ENCODE results near the gene DDR1.
"Not testable (repeated sequence)": the region's sequence is repeated elsewhere in the genome, so short reads cannot be mapped to it uniquely, and the experiment has no call there.

Gene DDR1

GRCh38 chr6:30854285-30855040 lies 29.9 kb upstream of the DDR1 start:
- no peak for DNase-seq (ENCODE audit: low read depth)

- DNase-seq (ENCODE audit: low read depth): no peak
Measured at GRCh38 chr6:30855429-30856075, 28.8 kb upstream of the DDR1 start.

- no peak for DNase-seq (ENCODE audit: low read depth)
Measured at GRCh38 chr6:30857112-30857511, 27.2 kb upstream of the DDR1 start.

GRCh38 chr6:30857549-30857948 lies 26.8 kb upstream of the DDR1 start:
- DNase-seq (ENCODE audit: low read depth): no peak

GRCh38 chr6:30859726-30860125 lies 24.6 kb upstream of the DDR1 start:
- not testable (repeated sequence) for DNase-seq (ENCODE audit: low read depth)

- DNase-seq (ENCODE audit: low read depth): no peak
Measured at GRCh38 chr6:30861257-30862048, 22.9 kb upstream of the DDR1 start.

GRCh38 chr6:30862156-30862875 lies 22.0 kb upstream of the DDR1 start:
- peak; percentile 88 for DNase-seq (ENCODE audit: low read depth)

- DNase-seq (ENCODE audit: low read depth): no peak
Measured at GRCh38 chr6:30864325-30864724, 20.0 kb upstream of the DDR1 start.

GRCh38 chr6:30869241-30869749 lies 15.0 kb upstream of the DDR1 start:
- peak; percentile 78 for DNase-seq (ENCODE audit: low read depth)

GRCh38 chr6:30870546-30870945 lies 13.8 kb upstream of the DDR1 start:
- DNase-seq (ENCODE audit: low read depth): no peak

- DNase-seq (ENCODE audit: low read depth): no peak
Measured at GRCh38 chr6:30871592-30872183, 12.6 kb upstream of the DDR1 start.

- no peak for DNase-seq (ENCODE audit: low read depth)
Measured at GRCh38 chr6:30873137-30873640, 11.1 kb upstream of the DDR1 start.

GRCh38 chr6:30873795-30874194 lies 10.5 kb upstream of the DDR1 start:
- not testable (repeated sequence) for DNase-seq (ENCODE audit: low read depth)

GRCh38 chr6:30875244-30876038 lies 8.9 kb upstream of the DDR1 start:
- DNase-seq (ENCODE audit: low read depth): no peak

GRCh38 chr6:30876039-30876730 lies 8.1 kb upstream of the DDR1 start:
- peak; percentile 94 for DNase-seq (ENCODE audit: low read depth)

- peak; percentile 89 for DNase-seq (ENCODE audit: low read depth)
Measured at GRCh38 chr6:30877419-30878262, 6.7 kb upstream of the DDR1 start.

- no peak for DNase-seq (ENCODE audit: low read depth)
Measured at GRCh38 chr6:30879684-30880427, 4.5 kb upstream of the DDR1 start.

GRCh38 chr6:30880698-30881252 lies 3.5 kb upstream of the DDR1 start:
- no peak for DNase-seq (ENCODE audit: low read depth)

Data from amniotic epithelial cell (primary cell).